D721Med (cell line): Measurements from ENCODE around the gene SLC4A1.

Source experiments
- DNase-seq: peaks from one replicate; pipeline ENCODE4 v3.0.0; 2011; ENCODE audit warnings: low spot score; ENCODE audit not compliant: insufficient read length
- FAIRE-seq: peaks from 2 replicates; lab custom pipeline; 2011; peaks lifted over from hg19 to GRCh38; lab: Jason Lieb, UNC
- CTCF ChIP-seq: IDR thresholded peaks from 2 replicates; pipeline ENCODE4 v1.5.1; 2012; ENCODE audit warnings: mild to moderate bottlenecking, control low read depth; ENCODE audit not compliant: insufficient read depth; ENCODE audit errors: missing control alignments

The SLC4A1 gene

DNA sequence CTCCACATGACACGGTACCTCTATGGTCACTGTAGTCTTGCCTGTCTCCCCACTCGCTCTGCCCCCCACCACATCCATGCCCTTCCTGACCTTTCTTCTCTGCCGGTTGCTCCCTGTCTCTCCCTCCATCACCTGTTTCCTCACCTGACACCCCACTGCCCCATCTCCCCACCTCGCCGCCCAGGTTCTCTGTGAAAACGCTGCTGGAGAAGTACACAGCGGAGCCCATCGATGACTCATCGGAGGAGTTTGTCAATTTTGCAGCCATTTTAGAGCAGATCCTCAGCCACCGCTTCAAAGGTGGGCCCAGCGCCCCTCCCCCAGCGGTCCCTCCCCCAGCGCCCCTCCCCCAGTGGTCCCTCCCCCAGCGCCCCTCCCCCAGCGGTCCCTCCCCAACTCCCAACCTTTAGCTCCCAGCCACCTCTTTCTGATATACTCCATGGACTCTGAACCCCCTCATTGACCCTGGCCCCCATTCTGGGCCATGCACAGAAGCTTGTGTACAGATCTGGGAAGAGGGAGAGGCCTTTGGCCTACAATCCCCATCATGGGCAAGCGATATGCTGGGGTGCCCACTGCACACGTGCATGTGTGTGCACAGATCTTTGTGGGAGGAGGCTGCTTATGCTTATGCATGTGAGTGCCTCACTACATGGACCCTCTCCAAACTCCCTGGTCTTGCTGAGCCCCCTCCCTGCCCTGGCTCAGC lies 44.6 kb upstream of the SLC4A1 start:
- no peak for TF ChIP-seq CTCF
- DNase-seq (no peak), FAIRE-seq (no peak)

- FAIRE-seq, result no peak
- TF ChIP-seq CTCF, result no peak
- DNase-seq, result no peak
These were observed 43.7 kb upstream of the SLC4A1 start for GRCh38 chr17:44311562-44312181.

GRCh38 chr17:44310609-44311376 lies 42.9 kb upstream of the SLC4A1 start:
- DNase-seq (no peak), FAIRE-seq (no peak)
- no peak for TF ChIP-seq CTCF

- FAIRE-seq (no peak), DNase-seq (no peak)
- no peak for TF ChIP-seq CTCF
These were observed 42.3 kb upstream of the SLC4A1 start for GRCh38 chr17:44310188-44310587.

GRCh38 chr17:44309472-44309871 lies 41.5 kb upstream of the SLC4A1 start:
- FAIRE-seq, result no peak

GRCh38 chr17:44308865-44309264 lies 40.9 kb upstream of the SLC4A1 start:
- DNase-seq (no peak), FAIRE-seq (no peak)
- no peak for TF ChIP-seq CTCF

More at GRCh38 chr17:44309472-44309871, 41.5 kb upstream of the SLC4A1 start:
- no peak for TF ChIP-seq CTCF
- DNase-seq, result no peak
